Neural cell (in vitro differentiated cells): ENCODE measurements around the gene DLD. TPM values are rescaled to one million over a fixed set of nuclear protein-coding genes. Genes with fewer than 3 reads are reported as not detected.

Source experiments
- H2AFZ ChIP-seq: fragments of 200-600, 300-800 bp; sonication (generic), shearing (Covaris generic); 2 replicates; pipeline ENCODE4 v1.6.0; 2014; ENCODE audit warnings: low read depth, mild to moderate bottlenecking, antibody characterized with exemption, low read length, moderate library complexity
- H3F3A ChIP-seq: fragments of 200-600 bp; shearing (Covaris generic); 2 replicates; pipeline ENCODE4 v1.6.1; 2016; ENCODE audit warnings: mild to moderate bottlenecking, moderate library complexity, mixed read lengths, antibody characterized with exemption, low read length; ENCODE audit not compliant: insufficient read depth, poor library complexity, severe bottlenecking
- H3K27ac ChIP-seq: fragments of 200-600, 300-800 bp; sonication (generic), shearing (Covaris generic); 2 replicates; pipeline ENCODE4 v1.5.1; 2014; ENCODE audit warnings: mild to moderate bottlenecking, low read length, moderate library complexity
- H3K27me3 ChIP-seq: fragments of 300-800, 200-600 bp; sonication (generic), shearing (Covaris generic); 2 replicates; pipeline ENCODE4 v1.6.0; 2014; ENCODE audit warnings: mild to moderate bottlenecking, low read depth, low read length, moderate library complexity; ENCODE audit not compliant: insufficient read depth
- H3K36me3 ChIP-seq: fragments of 300-800, 200-600 bp; sonication (generic), shearing (Covaris generic); 2 replicates; pipeline ENCODE4 v1.5.1; 2014; ENCODE audit warnings: mild to moderate bottlenecking, antibody characterized with exemption, low read length, moderate library complexity; ENCODE audit not compliant: insufficient read depth
- H3K4me2 ChIP-seq: fragments of 300-800, 200-600 bp; sonication (generic), shearing (Covaris generic); 2 replicates; pipeline ENCODE4 v1.6.0; 2014; ENCODE audit warnings: mild to moderate bottlenecking, low read length
- H3K4me3 ChIP-seq: fragments of 300-800, 200-600 bp; sonication (generic), shearing (Covaris generic); 2 replicates; pipeline ENCODE4 v1.5.1; 2014; ENCODE audit warnings: mild to moderate bottlenecking, low read length, moderate library complexity
- H3K79me2 ChIP-seq: fragments of 200-600 bp; shearing (Covaris generic); replicated peaks from 2 replicates; pipeline ENCODE4 v1.6.0; 2014; ENCODE audit warnings: mild to moderate bottlenecking, low read length, moderate library complexity; ENCODE audit not compliant: insufficient read depth
- H3K9ac ChIP-seq: fragments of 300-800, 200-600 bp; sonication (generic), shearing (Covaris generic); 2 replicates; pipeline ENCODE4 v1.6.1; 2016; ENCODE audit warnings: mild to moderate bottlenecking, low read length, mixed read lengths
- H3K9me2 ChIP-seq: fragments of 200-600 bp; shearing (Covaris generic); 2 replicates; pipeline ENCODE4 v1.6.1; 2016; ENCODE audit warnings: mild to moderate bottlenecking, low read length, mixed read lengths; ENCODE audit not compliant: insufficient read depth
- H3K9me3 ChIP-seq: fragments of 200-600, 300-800 bp; sonication (generic), shearing (Covaris generic); 2 replicates; pipeline ENCODE4 v1.6.1; 2016; ENCODE audit warnings: mild to moderate bottlenecking, mixed run types, low read length, moderate library complexity, mixed read lengths
- H4K20me1 ChIP-seq: fragments of 200-600 bp; shearing (Covaris generic); 2 replicates; pipeline ENCODE4 v1.6.1; 2016; ENCODE audit warnings: mild to moderate bottlenecking, mixed run types; ENCODE audit not compliant: insufficient read depth
- EP300 ChIP-seq: fragments of 450-650 bp; conservative IDR thresholded peaks from 2 replicates; pipeline ENCODE4 v1.6.1; 2014; ENCODE audit warnings: antibody characterized with exemption, mild to moderate bottlenecking, moderate library complexity; ENCODE audit not compliant: poor library complexity, severe bottlenecking
- EZH2 ChIP-seq: fragments of 200-600, 300-800 bp; shearing (Covaris generic), sonication (generic); IDR thresholded peaks from 2 replicates; pipeline ENCODE4 v1.6.1; 2014; ENCODE audit warnings: antibody characterized with exemption, low read length, borderline replicate concordance, mild to moderate bottlenecking; ENCODE audit not compliant: insufficient read depth, poor library complexity, severe bottlenecking
- MXI1 ChIP-seq: fragments of 450-650 bp; conservative IDR thresholded peaks from 2 replicates; pipeline ENCODE4 v1.6.1; 2014; ENCODE audit warnings: antibody characterized with exemption, mild to moderate bottlenecking; ENCODE audit not compliant: poor library complexity, severe bottlenecking
- POLR2AphosphoS5 ChIP-seq: IDR thresholded peaks from 2 replicates; pipeline ENCODE4 v1.6.1; 2012
- RAD21 ChIP-seq: fragments of 450-650 bp; conservative IDR thresholded peaks from 2 replicates; pipeline ENCODE4 v1.6.1; 2014; ENCODE audit warnings: antibody characterized with exemption, mild to moderate bottlenecking, moderate library complexity
- SMC3 ChIP-seq: fragments of 450-650 bp; conservative IDR thresholded peaks from 2 replicates; pipeline ENCODE4 v1.6.1; 2014; ENCODE audit warnings: antibody characterized with exemption, mild to moderate bottlenecking, moderate library complexity; ENCODE audit not compliant: poor library complexity
- TAF1 ChIP-seq: IDR thresholded peaks from 2 replicates; pipeline ENCODE4 v1.6.1; 2012; ENCODE audit warnings: low read depth
- polyA plus RNA-seq: library from polyadenylated mRNA; depleted of rRNA; stranded (reverse); fragments of >200 nt; gene quantifications from 2 replicates; pipeline ENCODE4 v1.2.3, GENCODE V29; 2014
- TF ChIP-seq, protein P1 (sequence below): IDR thresholded peaks from 2 replicates; pipeline ENCODE4 v1.6.1; 2012; ENCODE audit warnings: borderline replicate concordance
- TF ChIP-seq, protein P2 (sequence below): fragments of 450-650 bp; IDR thresholded peaks from 2 replicates; pipeline ENCODE4 v1.5.1; 2014; ENCODE audit warnings: antibody characterized with exemption, mild to moderate bottlenecking, moderate library complexity; ENCODE audit not compliant: poor library complexity, severe bottlenecking

DLD gene
- polyA plus RNA-seq, 1 donor from 2014 or later, result 214 TPM

DNA sequence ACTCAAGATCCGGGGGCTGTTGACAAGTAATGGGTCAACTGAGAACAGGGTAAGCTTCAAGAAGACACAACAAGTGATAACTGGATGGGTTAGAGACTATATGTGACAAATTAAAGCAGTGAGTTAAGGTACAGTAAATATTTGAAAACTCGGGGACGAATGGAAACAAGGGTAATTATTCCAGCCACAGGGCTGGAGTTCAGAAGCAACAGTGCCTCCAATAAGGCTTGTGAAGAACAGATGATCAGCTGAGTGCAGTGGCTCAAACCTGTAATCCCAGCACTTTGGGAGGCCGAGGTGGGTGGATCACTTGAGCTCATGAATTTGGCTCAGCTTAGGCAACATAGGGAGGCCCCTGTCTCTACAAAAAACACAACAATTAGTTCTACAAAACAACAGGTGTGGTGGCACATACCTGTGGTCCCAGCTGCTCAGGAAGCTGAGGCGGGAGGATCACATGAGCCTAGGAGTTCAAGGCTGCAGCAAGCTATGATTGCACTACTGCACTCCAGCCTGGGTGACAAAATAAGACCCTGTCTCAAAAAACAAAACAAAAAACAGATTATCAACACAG, 20.5 kb upstream of the DLD start:
- Histone ChIP-seq H3K9me2 (no peaks in the 10 kb centered on the region), H3K4me2 (no peak overlapping the region), H3K27me3 (no peaks in the 10 kb centered on the region), H3K27ac (no peak overlapping the region), H4K20me1 (no peaks in the 10 kb centered on the region), H3K79me2 (no peaks in the 10 kb centered on the region), H3K4me3 (no peak overlapping the region), H2AFZ (no peak overlapping the region), H3K9me3 (no peaks in the 10 kb centered on the region), H3F3A (no peaks in the 10 kb centered on the region), H3K36me3 (no peaks in the 10 kb centered on the region), H3K9ac (no peak overlapping the region)
- TF ChIP-seq POLR2AphosphoS5 (no peak), SMC3 (no peak), EZH2 (no peak), EP300 (no peak), TAF1 (no peak), MXI1 (no peak), RAD21 (no peak)
- TF ChIP-seq, protein P1, sequence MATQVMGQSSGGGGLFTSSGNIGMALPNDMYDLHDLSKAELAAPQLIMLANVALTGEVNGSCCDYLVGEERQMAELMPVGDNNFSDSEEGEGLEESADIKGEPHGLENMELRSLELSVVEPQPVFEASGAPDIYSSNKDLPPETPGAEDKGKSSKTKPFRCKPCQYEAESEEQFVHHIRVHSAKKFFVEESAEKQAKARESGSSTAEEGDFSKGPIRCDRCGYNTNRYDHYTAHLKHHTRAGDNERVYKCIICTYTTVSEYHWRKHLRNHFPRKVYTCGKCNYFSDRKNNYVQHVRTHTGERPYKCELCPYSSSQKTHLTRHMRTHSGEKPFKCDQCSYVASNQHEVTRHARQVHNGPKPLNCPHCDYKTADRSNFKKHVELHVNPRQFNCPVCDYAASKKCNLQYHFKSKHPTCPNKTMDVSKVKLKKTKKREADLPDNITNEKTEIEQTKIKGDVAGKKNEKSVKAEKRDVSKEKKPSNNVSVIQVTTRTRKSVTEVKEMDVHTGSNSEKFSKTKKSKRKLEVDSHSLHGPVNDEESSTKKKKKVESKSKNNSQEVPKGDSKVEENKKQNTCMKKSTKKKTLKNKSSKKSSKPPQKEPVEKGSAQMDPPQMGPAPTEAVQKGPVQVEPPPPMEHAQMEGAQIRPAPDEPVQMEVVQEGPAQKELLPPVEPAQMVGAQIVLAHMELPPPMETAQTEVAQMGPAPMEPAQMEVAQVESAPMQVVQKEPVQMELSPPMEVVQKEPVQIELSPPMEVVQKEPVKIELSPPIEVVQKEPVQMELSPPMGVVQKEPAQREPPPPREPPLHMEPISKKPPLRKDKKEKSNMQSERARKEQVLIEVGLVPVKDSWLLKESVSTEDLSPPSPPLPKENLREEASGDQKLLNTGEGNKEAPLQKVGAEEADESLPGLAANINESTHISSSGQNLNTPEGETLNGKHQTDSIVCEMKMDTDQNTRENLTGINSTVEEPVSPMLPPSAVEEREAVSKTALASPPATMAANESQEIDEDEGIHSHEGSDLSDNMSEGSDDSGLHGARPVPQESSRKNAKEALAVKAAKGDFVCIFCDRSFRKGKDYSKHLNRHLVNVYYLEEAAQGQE, result no peak
- TF ChIP-seq, protein P2, sequence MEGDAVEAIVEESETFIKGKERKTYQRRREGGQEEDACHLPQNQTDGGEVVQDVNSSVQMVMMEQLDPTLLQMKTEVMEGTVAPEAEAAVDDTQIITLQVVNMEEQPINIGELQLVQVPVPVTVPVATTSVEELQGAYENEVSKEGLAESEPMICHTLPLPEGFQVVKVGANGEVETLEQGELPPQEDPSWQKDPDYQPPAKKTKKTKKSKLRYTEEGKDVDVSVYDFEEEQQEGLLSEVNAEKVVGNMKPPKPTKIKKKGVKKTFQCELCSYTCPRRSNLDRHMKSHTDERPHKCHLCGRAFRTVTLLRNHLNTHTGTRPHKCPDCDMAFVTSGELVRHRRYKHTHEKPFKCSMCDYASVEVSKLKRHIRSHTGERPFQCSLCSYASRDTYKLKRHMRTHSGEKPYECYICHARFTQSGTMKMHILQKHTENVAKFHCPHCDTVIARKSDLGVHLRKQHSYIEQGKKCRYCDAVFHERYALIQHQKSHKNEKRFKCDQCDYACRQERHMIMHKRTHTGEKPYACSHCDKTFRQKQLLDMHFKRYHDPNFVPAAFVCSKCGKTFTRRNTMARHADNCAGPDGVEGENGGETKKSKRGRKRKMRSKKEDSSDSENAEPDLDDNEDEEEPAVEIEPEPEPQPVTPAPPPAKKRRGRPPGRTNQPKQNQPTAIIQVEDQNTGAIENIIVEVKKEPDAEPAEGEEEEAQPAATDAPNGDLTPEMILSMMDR, result no peak

DNA sequence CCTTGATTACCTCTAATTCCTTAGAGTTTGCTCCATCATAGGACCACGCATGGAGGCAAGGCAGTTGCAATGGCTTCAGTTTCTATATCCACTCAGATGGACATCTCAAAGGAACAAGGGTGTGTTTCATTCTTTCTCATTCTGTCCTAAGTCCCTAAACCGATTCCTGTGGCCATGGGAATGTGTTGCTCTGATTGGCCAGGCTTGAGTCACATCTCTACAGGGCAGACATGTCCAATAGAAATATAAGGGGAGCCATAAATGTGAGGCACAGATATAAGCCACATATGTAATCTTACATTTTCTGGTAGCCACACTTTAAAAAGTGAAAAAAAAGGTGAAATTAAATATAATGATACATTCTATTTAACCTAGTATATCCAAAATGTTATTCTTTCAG, 16.9 kb upstream of the DLD start:
- H3K4me3 ChIP-seq, result no peak overlapping the region
- no peaks in the 10 kb centered on the region for H3K36me3 ChIP-seq
- H3K79me2 ChIP-seq, result no peaks in the 10 kb centered on the region
- no peaks in the 10 kb centered on the region for H3K9me2 ChIP-seq
- no peak overlapping the region for H2AFZ ChIP-seq
- H3K27ac ChIP-seq, result no peak overlapping the region
- H3K9me3 ChIP-seq, result no peaks in the 10 kb centered on the region
- H3K9ac ChIP-seq, result no peak overlapping the region
- no peaks in the 10 kb centered on the region for H3F3A ChIP-seq
- H3K27me3 ChIP-seq, result no peaks in the 10 kb centered on the region
- TF ChIP-seq RAD21, result no peak
- TF ChIP-seq, protein P2, result no peak
- no peak for TF ChIP-seq MXI1
- TF ChIP-seq TAF1, result no peak
- TF ChIP-seq SMC3, result no peak
- TF ChIP-seq, protein P1, result no peak
- TF ChIP-seq EZH2, result no peak
- no peak for TF ChIP-seq EP300
- TF ChIP-seq POLR2AphosphoS5, result no peak
- no peak overlapping the region for H3K4me2 ChIP-seq
- no peaks in the 10 kb centered on the region for H4K20me1 ChIP-seq
